Measurements from ENCODE around the gene PRR15. TPM values are rescaled to one million over a fixed set of nuclear protein-coding genes. Genes with fewer than 3 reads are reported as not detected.
A peak's percentile ranks its signal among the peaks of the same experiment; 100 is the strongest.

Gene PRR15
- total RNA-seq, 1 experiment from 2014 or later = 76.1 TPM

GRCh38 chr7:29587195-29587808 is 23.7 kb downstream of the PRR15 start:
- H3K4me3 Mint-ChIP-seq (ENCODE audit: low read depth, unreplicated experiment) = no peak overlapping the region
- CTCF ChIA-PET = interaction anchor here (0.8 to 1.1 kb wide), 3 partner anchors 20 to 28 kb away, joined by 3 to 5 read pairs (median 4); no protein-coding TSS in a partner anchor
- no TSS peak for BruUV-seq (replicated peaks)

GRCh38 chr7:29588212-29588611 is 24.6 kb downstream of the PRR15 start:
- H3K27me3 Mint-ChIP-seq (ENCODE audit: unreplicated experiment) = no peaks in the 10 kb centered on the region
- H3K4me1 Mint-ChIP-seq (ENCODE audit: low read depth, unreplicated experiment) = peaks cover 26% of the 10 kb centered on the region
- no peaks in the 10 kb centered on the region for H3K9me3 Mint-ChIP-seq (ENCODE audit: low read depth, unreplicated experiment)
- no peaks in the 10 kb centered on the region for H3K36me3 Mint-ChIP-seq (ENCODE audit: insufficient read depth, unreplicated experiment)
- CTCF ChIA-PET = interaction anchor here (0.6 to 1.3 kb wide), 4 partner anchors 10 to 474 kb away, joined by 3 to 7 read pairs (median 5); no protein-coding TSS in a partner anchor
- no TSS peak for BruUV-seq (replicated peaks)
- intact Hi-C loops (cut with micrococcal nuclease; ENCODE audit: unreplicated experiment) = no loop called here
- H3K27ac Mint-ChIP-seq (ENCODE audit: unreplicated experiment) = no peak overlapping the region
- TF ChIP-seq CTCF (IDR thresholded peaks at IDR 0.05; ENCODE audit: unreplicated experiment) = no peak
- H3K4me3 Mint-ChIP-seq (ENCODE audit: low read depth, unreplicated experiment) = no peak overlapping the region
- DNase-seq = no peak

More at GRCh38 chr7:29587195-29587808, 23.7 kb downstream of the PRR15 start:
- Mint-ChIP-seq H3K36me3 (ENCODE audit: insufficient read depth, unreplicated experiment) (no peaks in the 10 kb centered on the region), H3K9me3 (ENCODE audit: low read depth, unreplicated experiment) (no peaks in the 10 kb centered on the region), H3K27ac (ENCODE audit: unreplicated experiment) (no peak overlapping the region), H3K4me1 (ENCODE audit: low read depth, unreplicated experiment) (peaks cover 26% of the 10 kb centered on the region), H3K27me3 (ENCODE audit: unreplicated experiment) (no peaks in the 10 kb centered on the region)
- no peak for DNase-seq
- no peak for TF ChIP-seq CTCF (IDR thresholded peaks at IDR 0.05; ENCODE audit: unreplicated experiment)
- intact Hi-C loops (cut with micrococcal nuclease; ENCODE audit: unreplicated experiment) = no loop called here

GRCh38 chr7:29588900-29589696 is 25.5 kb downstream of the PRR15 start:
- DNase-seq = peak; percentile 69

GRCh38 chr7:29592866-29593265 is 29.2 kb downstream of the PRR15 start:
- no TSS peak for BruUV-seq (replicated peaks)
- Mint-ChIP-seq H3K36me3 (ENCODE audit: insufficient read depth, unreplicated experiment) (no peaks in the 10 kb centered on the region), H3K27me3 (ENCODE audit: unreplicated experiment) (no peaks in the 10 kb centered on the region), H3K4me3 (ENCODE audit: low read depth, unreplicated experiment) (no peak overlapping the region), H3K27ac (ENCODE audit: unreplicated experiment) (no peak overlapping the region), H3K9me3 (ENCODE audit: low read depth, unreplicated experiment) (no peaks in the 10 kb centered on the region), H3K4me1 (ENCODE audit: low read depth, unreplicated experiment) (peaks cover 11% of the 10 kb centered on the region)
- intact Hi-C loops (cut with micrococcal nuclease; ENCODE audit: unreplicated experiment) = no loop called here
- CTCF ChIA-PET = interaction anchor here (0.6 to 0.8 kb wide), 2 partner anchors 43 to 500 kb away, joined by 4 read pairs; no protein-coding TSS in a partner anchor
- TF ChIP-seq CTCF (IDR thresholded peaks at IDR 0.05; ENCODE audit: unreplicated experiment) = no peak
- DNase-seq = no peak

More at GRCh38 chr7:29588900-29589696, 25.5 kb downstream of the PRR15 start:
- intact Hi-C loops (cut with micrococcal nuclease; ENCODE audit: unreplicated experiment) = no loop called here
- BruUV-seq (replicated peaks) = no TSS peak
- TF ChIP-seq CTCF (IDR thresholded peaks at IDR 0.05; ENCODE audit: unreplicated experiment) = peak; percentile 90
- CTCF ChIA-PET = interaction anchor here (0.6 to 1.3 kb wide), 7 partner anchors 10 to 143 kb away, joined by 3 to 7 read pairs (median 4); no protein-coding TSS in a partner anchor
- no peaks in the 10 kb centered on the region for H3K9me3 Mint-ChIP-seq (ENCODE audit: low read depth, unreplicated experiment)
- no peaks in the 10 kb centered on the region for H3K27me3 Mint-ChIP-seq (ENCODE audit: unreplicated experiment)
- H3K4me3 Mint-ChIP-seq (ENCODE audit: low read depth, unreplicated experiment) = no peak overlapping the region
- H3K27ac Mint-ChIP-seq (ENCODE audit: unreplicated experiment) = no peak overlapping the region
- H3K4me1 Mint-ChIP-seq (ENCODE audit: low read depth, unreplicated experiment) = peaks cover 26% of the 10 kb centered on the region
- no peaks in the 10 kb centered on the region for H3K36me3 Mint-ChIP-seq (ENCODE audit: insufficient read depth, unreplicated experiment)

Measured in Calu3 (cell line).